Liver (tissue), 9 donors: ENCODE measurements around the gene NTM. TPM values are rescaled to one million over a fixed set of nuclear protein-coding genes. Genes with fewer than 3 reads are reported as not detected.

Experiments
- DNase-seq: peaks from one replicate; pipeline ENCODE4 v3.0.0-alpha.2; 2017; ENCODE audit warnings: low spot score
- H3K27ac ChIP-seq, 2 donors: one replicate each; pipeline ENCODE4 v1.7.0; 2013; ENCODE audit warnings: inconsistent platforms in 2 of 2, low read length in 2 of 2, control low read depth in 1 of 2, low read depth in 1 of 2, mild to moderate bottlenecking in 1 of 2
- H3K27me3 ChIP-seq, 4 donors: one replicate each; pipeline versions ENCODE4 v1.6.1 to v1.7.0; 2013; ENCODE audit warnings: low read length in 3 of 4, inconsistent platforms in 1 of 4, mild to moderate bottlenecking in 1 of 4, moderate library complexity in 1 of 4; ENCODE audit not compliant: control insufficient read depth in 4 of 4, insufficient read depth in 4 of 4
- H3K36me3 ChIP-seq, 4 donors: one replicate each; pipeline versions ENCODE4 v1.6.1 to v1.7.0; 2013; ENCODE audit warnings: low read length in 3 of 4, mild to moderate bottlenecking in 3 of 4, low read depth in 1 of 4, moderate library complexity in 1 of 4; ENCODE audit not compliant: control insufficient read depth in 4 of 4, insufficient read depth in 3 of 4
- H3K4me1 ChIP-seq, 4 donors: one replicate each; pipeline versions ENCODE4 v1.6.1 to v1.7.0; 2013; ENCODE audit warnings: low read length in 3 of 4, mild to moderate bottlenecking in 3 of 4, moderate library complexity in 1 of 4; ENCODE audit not compliant: control insufficient read depth in 4 of 4, insufficient read depth in 4 of 4
- H3K4me3 ChIP-seq, 3 donors: one replicate each; pipeline versions ENCODE4 v1.6.1 to v1.7.0; 2013; ENCODE audit warnings: low read length in 3 of 3, control low read depth in 1 of 3, low read depth in 1 of 3, mild to moderate bottlenecking in 1 of 3
- H3K9ac ChIP-seq, 2 donors: one replicate each; pipeline ENCODE4 v1.7.0; 2013; ENCODE audit warnings: low read length in 2 of 2, mild to moderate bottlenecking in 2 of 2, moderate library complexity in 2 of 2, control low read depth in 1 of 2, low read depth in 1 of 2
- H3K9me3 ChIP-seq, 4 donors: one replicate each; pipeline versions ENCODE4 v1.6.1 to v1.7.0; 2013; ENCODE audit warnings: low read length in 3 of 4; ENCODE audit not compliant: control insufficient read depth in 4 of 4
- CTCF ChIP-seq: fragments of 150-350 bp; IDR thresholded peaks from 2 replicates; pipeline ENCODE4 v1.5.1; 2017; ENCODE audit warnings: improper control_type of control experiment, low read depth, low read length; ENCODE audit not compliant: missing input control
- EGR1 ChIP-seq, 2 donors: IDR thresholded peaks; 2 replicates each; pipeline ENCODE4 v1.6.1; 2016 to 2018; ENCODE audit warnings: antibody characterized with exemption in 2 of 2, low read depth in 2 of 2
- FOXA1 ChIP-seq: IDR thresholded peaks from 2 replicates; pipeline ENCODE4 v1.6.1; 2016; ENCODE audit warnings: antibody characterized with exemption
- FOXA2 ChIP-seq: IDR thresholded peaks from 2 replicates; pipeline ENCODE4 v1.6.1; 2016; ENCODE audit warnings: antibody characterized with exemption
- HNF4A ChIP-seq, 2 donors: conservative IDR thresholded peaks; 2 replicates each; pipeline ENCODE4 v1.6.1; 2016; ENCODE audit warnings: antibody characterized with exemption in 2 of 2, mild to moderate bottlenecking in 2 of 2
- HNF4G ChIP-seq: IDR thresholded peaks from 2 replicates; pipeline ENCODE4 v1.6.1; 2016; ENCODE audit warnings: antibody characterized with exemption
- JUND ChIP-seq, 2 donors: IDR thresholded peaks; 2 replicates each; pipeline ENCODE4 v1.6.1; 2016; ENCODE audit warnings: antibody characterized with exemption in 2 of 2
- NR2F2 ChIP-seq: IDR thresholded peaks from 2 replicates; pipeline ENCODE4 v1.6.1; 2016; ENCODE audit warnings: antibody characterized with exemption
- RAD21 ChIP-seq, 2 donors: IDR thresholded peaks; 2 replicates each; pipeline ENCODE4 v1.6.1; 2016; ENCODE audit warnings: antibody characterized with exemption in 2 of 2, mild to moderate bottlenecking in 2 of 2
- RXRA ChIP-seq, 2 donors: IDR thresholded peaks; 2 replicates each; pipeline ENCODE4 v1.6.1; 2017 to 2018; ENCODE audit warnings: antibody characterized with exemption in 2 of 2, mild to moderate bottlenecking in 1 of 2
- SP1 ChIP-seq: IDR thresholded peaks from 2 replicates; pipeline ENCODE4 v1.6.1; 2018; ENCODE audit warnings: antibody characterized with exemption, mild to moderate bottlenecking
- TAF1 ChIP-seq: conservative IDR thresholded peaks from 2 replicates; pipeline ENCODE4 v1.6.1; 2016; ENCODE audit warnings: antibody characterized with exemption, mild to moderate bottlenecking
- YY1 ChIP-seq: IDR thresholded peaks from 2 replicates; pipeline ENCODE4 v1.6.1; 2016; ENCODE audit warnings: antibody characterized with exemption, mild to moderate bottlenecking
- WGBS: extraction: QIAGEN DNeasy Blood & Tissue Kit; methylation state at CpG from one replicate; pipeline ENCODE4 v1.1.7; 2013; 5-methylcytosine and 5-hydroxymethylcytosine counted together
- polyA plus RNA-seq, 2 donors: library from polyadenylated mRNA; stranded (reverse) in 1 of 2; unstranded in 1 of 2; fragments of 200-250 nt in 1 of 2; fragments of >200 nt in 1 of 2; fragmentation: Nextera tagmentation in 1 of 2; extraction: Ambion mirVana in 1 of 2; gene quantifications; one replicate each; pipeline versions ENCODE4 v1.2.1 to v1.2.3, GENCODE V29; 2013 to 2015
- total RNA-seq, 2 donors: library from RNA; depleted of rRNA; stranded (reverse); fragments of >200 nt; gene quantifications; one replicate each; pipeline ENCODE4 v1.2.3, GENCODE V29; 2014
- TF ChIP-seq, protein P1 (sequence below): IDR thresholded peaks from 2 replicates; pipeline ENCODE4 v1.6.1; 2016; ENCODE audit warnings: antibody characterized with exemption, mild to moderate bottlenecking
- TF ChIP-seq, protein P2 (sequence below): IDR thresholded peaks from 2 replicates; pipeline ENCODE4 v1.6.1; 2016; ENCODE audit warnings: antibody characterized with exemption
- donor health status: healthy.
- donor health status: healthy.
- donor health status: healthy.
- donor health status: healthy.
- donor health status: healthy.

NTM gene
- total and polyA plus RNA-seq, 4 donors = 0.08 to 1.1 (median 0.08) TPM; not detected in 1

GRCh38 chr11:131649856-131650255 lies 279.4 kb downstream of the NTM start:
- DNase-seq = no peak
- 47% methylated on average over 5 of the region's 5 CpGs for WGBS
- Histone ChIP-seq H3K9ac (no peak overlapping the region), H3K27ac (no peak overlapping the region), H3K9me3 (no peaks in the 10 kb centered on the region), H3K4me1 (no peaks in the 10 kb centered on the region), H3K4me3 (no peak overlapping the region), H3K27me3 (peaks cover 0 to 12% (median 0%) of the 10 kb centered on the region in 4 donors), H3K36me3 (no peaks in the 10 kb centered on the region)
- TF ChIP-seq HNF4G (no peak), YY1 (no peak), RAD21 (IDR thresholded peaks at IDR 0.05) (no peak), FOXA2 (no peak), HNF4A (conservative IDR thresholded peaks at IDR 0.05) (no peak), EGR1 (IDR thresholded peaks at IDR 0.05; ENCODE audit: low read depth in 2 of 2) (no peak)
- TF ChIP-seq, protein P1, sequence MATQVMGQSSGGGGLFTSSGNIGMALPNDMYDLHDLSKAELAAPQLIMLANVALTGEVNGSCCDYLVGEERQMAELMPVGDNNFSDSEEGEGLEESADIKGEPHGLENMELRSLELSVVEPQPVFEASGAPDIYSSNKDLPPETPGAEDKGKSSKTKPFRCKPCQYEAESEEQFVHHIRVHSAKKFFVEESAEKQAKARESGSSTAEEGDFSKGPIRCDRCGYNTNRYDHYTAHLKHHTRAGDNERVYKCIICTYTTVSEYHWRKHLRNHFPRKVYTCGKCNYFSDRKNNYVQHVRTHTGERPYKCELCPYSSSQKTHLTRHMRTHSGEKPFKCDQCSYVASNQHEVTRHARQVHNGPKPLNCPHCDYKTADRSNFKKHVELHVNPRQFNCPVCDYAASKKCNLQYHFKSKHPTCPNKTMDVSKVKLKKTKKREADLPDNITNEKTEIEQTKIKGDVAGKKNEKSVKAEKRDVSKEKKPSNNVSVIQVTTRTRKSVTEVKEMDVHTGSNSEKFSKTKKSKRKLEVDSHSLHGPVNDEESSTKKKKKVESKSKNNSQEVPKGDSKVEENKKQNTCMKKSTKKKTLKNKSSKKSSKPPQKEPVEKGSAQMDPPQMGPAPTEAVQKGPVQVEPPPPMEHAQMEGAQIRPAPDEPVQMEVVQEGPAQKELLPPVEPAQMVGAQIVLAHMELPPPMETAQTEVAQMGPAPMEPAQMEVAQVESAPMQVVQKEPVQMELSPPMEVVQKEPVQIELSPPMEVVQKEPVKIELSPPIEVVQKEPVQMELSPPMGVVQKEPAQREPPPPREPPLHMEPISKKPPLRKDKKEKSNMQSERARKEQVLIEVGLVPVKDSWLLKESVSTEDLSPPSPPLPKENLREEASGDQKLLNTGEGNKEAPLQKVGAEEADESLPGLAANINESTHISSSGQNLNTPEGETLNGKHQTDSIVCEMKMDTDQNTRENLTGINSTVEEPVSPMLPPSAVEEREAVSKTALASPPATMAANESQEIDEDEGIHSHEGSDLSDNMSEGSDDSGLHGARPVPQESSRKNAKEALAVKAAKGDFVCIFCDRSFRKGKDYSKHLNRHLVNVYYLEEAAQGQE = no peak

DNA sequence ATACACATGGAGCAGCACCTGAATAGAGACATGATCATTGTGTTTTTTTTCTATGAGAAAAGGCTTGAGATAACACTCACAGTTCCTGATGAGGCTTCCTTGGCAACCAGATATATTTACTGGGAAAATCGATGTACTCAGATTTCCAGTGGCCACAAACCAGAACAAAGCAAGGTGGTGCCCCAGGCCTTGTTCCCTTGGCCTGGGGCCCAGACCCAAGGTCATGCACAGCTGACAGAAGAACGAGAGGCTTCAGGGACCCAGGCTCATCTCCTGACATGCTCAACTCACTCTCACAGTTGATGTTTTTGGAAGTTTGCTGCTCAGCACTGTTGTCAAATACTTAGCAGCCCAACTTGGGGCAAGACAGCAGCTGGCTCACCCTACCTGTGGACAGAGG lies 281.8 kb downstream of the NTM start:
- WGBS = 34% methylated on average over 2 of the region's 2 CpGs

DNA sequence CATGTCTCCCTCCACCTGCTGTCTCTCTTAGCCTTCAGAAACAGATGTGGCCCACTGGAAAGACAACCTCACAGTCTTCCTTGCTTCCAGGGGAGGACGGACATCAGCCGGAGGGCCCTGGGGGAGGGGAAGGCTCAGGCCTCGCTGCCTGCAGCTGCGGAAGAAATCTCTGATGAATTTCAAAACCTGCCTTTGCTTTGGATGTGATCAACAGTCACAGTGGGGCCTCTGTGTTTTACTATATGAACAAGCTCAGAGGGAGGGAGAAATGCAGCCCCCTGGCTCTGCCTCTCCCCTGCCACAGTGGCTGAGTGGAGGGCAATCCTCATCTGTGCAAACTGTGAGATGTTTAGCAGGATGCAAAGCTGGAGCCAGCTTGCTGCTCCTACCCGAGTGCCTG lies 282.8 kb downstream of the NTM start:
- Histone ChIP-seq H3K27me3 (peaks cover 0 to 10% (median 0%) of the 10 kb centered on the region in 4 donors), H3K9me3 (no peaks in the 10 kb centered on the region), H3K9ac (no peak overlapping the region), H3K4me1 (no peaks in the 10 kb centered on the region), H3K36me3 (no peaks in the 10 kb centered on the region), H3K27ac (no peak overlapping the region), H3K4me3 (no peak overlapping the region)
- TF ChIP-seq RXRA (IDR thresholded peaks at IDR 0.05) = no peak
- TF ChIP-seq CTCF = no peak
- no peak for TF ChIP-seq FOXA1
- no peak for TF ChIP-seq RAD21 (IDR thresholded peaks at IDR 0.05)
- TF ChIP-seq HNF4G = no peak
- TF ChIP-seq, protein P1 = no peak
- no peak for TF ChIP-seq SP1
- TF ChIP-seq, protein P2, sequence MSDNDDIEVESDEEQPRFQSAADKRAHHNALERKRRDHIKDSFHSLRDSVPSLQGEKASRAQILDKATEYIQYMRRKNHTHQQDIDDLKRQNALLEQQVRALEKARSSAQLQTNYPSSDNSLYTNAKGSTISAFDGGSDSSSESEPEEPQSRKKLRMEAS = no peak
- TF ChIP-seq JUND (IDR thresholded peaks at IDR 0.05) = no peak
- TF ChIP-seq EGR1 (IDR thresholded peaks at IDR 0.05; ENCODE audit: low read depth in 2 of 2) = no peak
- no peak for TF ChIP-seq FOXA2
- no peak for TF ChIP-seq NR2F2
- TF ChIP-seq YY1 = no peak
- TF ChIP-seq HNF4A (conservative IDR thresholded peaks at IDR 0.05) = no peak
- no peak for DNase-seq
- 34% methylated on average over 5 of the region's 5 CpGs for WGBS

More for the DNA sequence above, 281.8 kb downstream of the NTM start:
- Histone ChIP-seq H3K4me3 (no peak overlapping the region), H3K4me1 (no peaks in the 10 kb centered on the region), H3K9me3 (no peaks in the 10 kb centered on the region), H3K27me3 (peaks cover 0 to 10% (median 0%) of the 10 kb centered on the region in 4 donors), H3K9ac (no peak overlapping the region), H3K27ac (no peak overlapping the region), H3K36me3 (no peaks in the 10 kb centered on the region)
- no peak for DNase-seq
- TF ChIP-seq TAF1 = no peak
